ENCODE data around the gene MYRF. TPM values are rescaled to one million over a fixed set of nuclear protein-coding genes. Genes with fewer than 3 reads are reported as not detected.

Gene MYRF
- total RNA-seq, 1 donor from 2014 or later, result 39.5 TPM

GRCh38 chr11:61806785-61807184 lies 54.3 kb downstream of the MYRF start:
- Mint-ChIP-seq H3K36me3 (ENCODE audit: low read depth, unreplicated experiment) (peaks cover 32% of the 10 kb centered on the region), H3K27me3 (ENCODE audit: low read depth, unreplicated experiment) (no peaks in the 10 kb centered on the region), H3K27ac (ENCODE audit: unreplicated experiment) (no peak overlapping the region), H3K4me3 (ENCODE audit: unreplicated experiment) (no peak overlapping the region), H3K9me3 (ENCODE audit: unreplicated experiment) (no peaks in the 10 kb centered on the region), H3K4me1 (ENCODE audit: low read depth, unreplicated experiment) (no peaks in the 10 kb centered on the region)
- Histone ChIP-seq H3K4me2 (ENCODE audit: low read length) (no peak overlapping the region), H3K36me3 (ENCODE audit: insufficient read depth, low read length) (peaks cover 38% of the 10 kb centered on the region), H3K4me3 (ENCODE audit: insufficient read depth, low read depth, low read length) (no peak overlapping the region), H3K79me2 (ENCODE audit: insufficient read depth, low read length) (no peaks in the 10 kb centered on the region), H2AFZ (ENCODE audit: low read depth, low read length) (no peak overlapping the region), H3K9ac (ENCODE audit: low read length) (no peak overlapping the region), H3K4me1 (ENCODE audit: insufficient read depth, low read length) (peaks cover 5% of the 10 kb centered on the region), H3K9me3 (ENCODE audit: insufficient read depth, low read depth, low read length) (no peaks in the 10 kb centered on the region), H4K20me1 (ENCODE audit: insufficient read depth, low read length) (peaks cover 7% of the 10 kb centered on the region), H3K27me3 (ENCODE audit: insufficient read depth, low read length) (no peaks in the 10 kb centered on the region), H3K27ac (ENCODE audit: low read depth, low read length) (no peak overlapping the region)
- FAIRE-seq, result no peak
- DNase-seq (ENCODE audit: low read depth), result no peak
- TF ChIP-seq EZH2 (IDR thresholded peaks at IDR 0.05; ENCODE audit: insufficient read depth, low read length), result no peak
- TF ChIP-seq, protein P1, sequence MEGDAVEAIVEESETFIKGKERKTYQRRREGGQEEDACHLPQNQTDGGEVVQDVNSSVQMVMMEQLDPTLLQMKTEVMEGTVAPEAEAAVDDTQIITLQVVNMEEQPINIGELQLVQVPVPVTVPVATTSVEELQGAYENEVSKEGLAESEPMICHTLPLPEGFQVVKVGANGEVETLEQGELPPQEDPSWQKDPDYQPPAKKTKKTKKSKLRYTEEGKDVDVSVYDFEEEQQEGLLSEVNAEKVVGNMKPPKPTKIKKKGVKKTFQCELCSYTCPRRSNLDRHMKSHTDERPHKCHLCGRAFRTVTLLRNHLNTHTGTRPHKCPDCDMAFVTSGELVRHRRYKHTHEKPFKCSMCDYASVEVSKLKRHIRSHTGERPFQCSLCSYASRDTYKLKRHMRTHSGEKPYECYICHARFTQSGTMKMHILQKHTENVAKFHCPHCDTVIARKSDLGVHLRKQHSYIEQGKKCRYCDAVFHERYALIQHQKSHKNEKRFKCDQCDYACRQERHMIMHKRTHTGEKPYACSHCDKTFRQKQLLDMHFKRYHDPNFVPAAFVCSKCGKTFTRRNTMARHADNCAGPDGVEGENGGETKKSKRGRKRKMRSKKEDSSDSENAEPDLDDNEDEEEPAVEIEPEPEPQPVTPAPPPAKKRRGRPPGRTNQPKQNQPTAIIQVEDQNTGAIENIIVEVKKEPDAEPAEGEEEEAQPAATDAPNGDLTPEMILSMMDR (IDR thresholded peaks at IDR 0.05; ENCODE audit: insufficient read depth, low read depth, low read length), result no peak

- Histone ChIP-seq H2AFZ (ENCODE audit: low read depth, low read length) (no peak overlapping the region), H3K27me3 (ENCODE audit: insufficient read depth, low read length) (no peaks in the 10 kb centered on the region), H3K36me3 (ENCODE audit: insufficient read depth, low read length) (peaks cover 21% of the 10 kb centered on the region), H3K4me3 (ENCODE audit: insufficient read depth, low read depth, low read length) (no peak overlapping the region), H3K4me2 (ENCODE audit: low read length) (no peak overlapping the region), H4K20me1 (ENCODE audit: insufficient read depth, low read length) (no peaks in the 10 kb centered on the region), H3K79me2 (ENCODE audit: insufficient read depth, low read length) (peaks cover 6% of the 10 kb centered on the region), H3K27ac (ENCODE audit: low read depth, low read length) (no peak overlapping the region), H3K9ac (ENCODE audit: low read length) (no peak overlapping the region), H3K4me1 (ENCODE audit: insufficient read depth, low read length) (peaks cover 3% of the 10 kb centered on the region), H3K9me3 (ENCODE audit: insufficient read depth, low read depth, low read length) (no peaks in the 10 kb centered on the region)
- Mint-ChIP-seq H3K36me3 (ENCODE audit: low read depth, unreplicated experiment) (peaks cover 23% of the 10 kb centered on the region), H3K4me3 (ENCODE audit: unreplicated experiment) (no peak overlapping the region), H3K27ac (ENCODE audit: unreplicated experiment) (no peak overlapping the region), H3K27me3 (ENCODE audit: low read depth, unreplicated experiment) (no peaks in the 10 kb centered on the region), H3K4me1 (ENCODE audit: low read depth, unreplicated experiment) (no peaks in the 10 kb centered on the region), H3K9me3 (ENCODE audit: unreplicated experiment) (no peaks in the 10 kb centered on the region)
- DNase-seq (ENCODE audit: low read depth), result no peak
- TF ChIP-seq, protein P1 (IDR thresholded peaks at IDR 0.05; ENCODE audit: insufficient read depth, low read depth, low read length), result no peak
- TF ChIP-seq EZH2 (IDR thresholded peaks at IDR 0.05; ENCODE audit: insufficient read depth, low read length), result no peak
- no peak for FAIRE-seq
These were observed 58.3 kb downstream of the MYRF start for GRCh38 chr11:61810671-61811175.

GRCh38 chr11:61811831-61812230 lies 59.4 kb downstream of the MYRF start:
- Histone ChIP-seq H3K27ac (ENCODE audit: low read depth, low read length) (no peak overlapping the region), H3K27me3 (ENCODE audit: insufficient read depth, low read length) (no peaks in the 10 kb centered on the region), H2AFZ (ENCODE audit: low read depth, low read length) (no peak overlapping the region), H3K4me3 (ENCODE audit: insufficient read depth, low read depth, low read length) (no peak overlapping the region), H3K4me1 (ENCODE audit: insufficient read depth, low read length) (peaks cover 3% of the 10 kb centered on the region), H3K36me3 (ENCODE audit: insufficient read depth, low read length) (peaks cover 14% of the 10 kb centered on the region), H4K20me1 (ENCODE audit: insufficient read depth, low read length) (no peaks in the 10 kb centered on the region), H3K79me2 (ENCODE audit: insufficient read depth, low read length) (peaks cover 11% of the 10 kb centered on the region), H3K9ac (ENCODE audit: low read length) (no peak overlapping the region), H3K4me2 (ENCODE audit: low read length) (no peak overlapping the region), H3K9me3 (ENCODE audit: insufficient read depth, low read depth, low read length) (no peaks in the 10 kb centered on the region)
- peaks cover 20% of the 10 kb centered on the region for H3K36me3 Mint-ChIP-seq (ENCODE audit: low read depth, unreplicated experiment)
- no peak overlapping the region for H3K27ac Mint-ChIP-seq (ENCODE audit: unreplicated experiment)
- no peaks in the 10 kb centered on the region for H3K9me3 Mint-ChIP-seq (ENCODE audit: unreplicated experiment)
- no peak overlapping the region for H3K4me3 Mint-ChIP-seq (ENCODE audit: unreplicated experiment)
- H3K27me3 Mint-ChIP-seq (ENCODE audit: low read depth, unreplicated experiment), result no peaks in the 10 kb centered on the region
- H3K4me1 Mint-ChIP-seq (ENCODE audit: low read depth, unreplicated experiment), result no peaks in the 10 kb centered on the region
- TF ChIP-seq EZH2 (IDR thresholded peaks at IDR 0.05; ENCODE audit: insufficient read depth, low read length), result no peak
- TF ChIP-seq, protein P1 (IDR thresholded peaks at IDR 0.05; ENCODE audit: insufficient read depth, low read depth, low read length), result no peak
- DNase-seq (ENCODE audit: low read depth) (no peak), FAIRE-seq (no peak)
